HG03095 (cell line): ENCODE measurements around the gene MYBPHL.
"Not testable (repeated sequence)": the region's sequence is repeated elsewhere in the genome, so short reads cannot be mapped to it uniquely, and the experiment has no call there.

Source experiments
- ATAC-seq: cut with Tn5 transposase; IDR thresholded peaks from one replicate; pipeline ENCODE4 v1.9.1; 2021; ENCODE audit warnings: moderate library complexity; ENCODE audit not compliant: unreplicated experiment

The MYBPHL gene

GRCh38 chr1:109307274-109308021 is 637 bp upstream of the MYBPHL start:
- ATAC-seq, result no peak

GRCh38 chr1:109305991-109306390 is 820 bp downstream of the MYBPHL start:
- ATAC-seq, result not testable (repeated sequence)

GRCh38 chr1:109304226-109304920 is 2.4 kb downstream of the MYBPHL start:
- ATAC-seq, result no peak

GRCh38 chr1:109301874-109302273 is 4.9 kb downstream of the MYBPHL start:
- ATAC-seq, result no peak

DNA sequence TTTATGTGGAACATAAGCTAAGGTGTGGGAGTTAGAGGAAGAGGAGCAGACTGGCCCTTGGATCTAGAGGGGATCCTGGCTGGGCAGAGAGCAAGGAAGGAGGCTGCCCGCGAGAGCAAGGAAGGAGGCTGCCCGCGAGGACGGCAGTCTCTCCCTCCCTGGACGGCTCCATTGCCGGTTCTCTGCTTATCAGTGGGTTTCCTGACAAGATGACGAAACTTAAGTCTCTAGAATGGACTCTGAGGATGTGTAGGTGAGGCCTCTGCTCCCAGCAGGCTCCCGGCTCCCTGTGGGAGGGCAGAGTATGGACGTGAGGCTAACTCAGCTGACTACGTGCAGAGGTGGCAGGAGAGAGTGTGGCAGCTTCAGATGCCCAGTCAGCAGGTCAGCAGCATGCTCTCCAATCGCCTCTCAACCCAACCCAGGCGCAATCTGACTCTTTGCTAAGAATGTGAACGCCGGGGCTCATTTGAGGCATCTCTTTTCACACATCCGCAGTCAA is 6.1 kb downstream of the MYBPHL start:
- no peak for ATAC-seq

GRCh38 chr1:109299558-109300343 is 7.1 kb downstream of the MYBPHL start:
- no peak for ATAC-seq

- ATAC-seq, result no peak
Observed at GRCh38 chr1:109298666-109299557, 7.9 kb downstream of the MYBPHL start.

DNA sequence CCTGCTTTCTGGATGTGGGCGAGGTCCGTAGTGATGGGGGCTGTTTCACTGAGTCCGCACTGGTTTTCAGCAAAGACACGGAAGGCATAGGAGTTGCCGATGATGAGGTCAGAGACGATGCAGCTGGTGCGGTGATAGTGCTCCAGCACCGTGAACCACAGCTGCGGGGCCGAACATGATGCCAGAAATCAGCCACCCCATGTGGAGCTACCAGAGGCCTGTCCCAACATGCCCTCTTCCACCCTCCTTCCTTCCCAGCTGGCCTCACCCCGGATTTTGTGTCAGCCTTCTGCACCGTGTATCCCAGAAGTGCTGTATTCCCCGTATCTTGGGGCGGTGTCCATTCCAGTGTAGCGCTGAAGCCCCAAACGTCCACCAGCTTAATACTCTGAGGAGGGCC is 10.0 kb downstream of the MYBPHL start:
- no peak for ATAC-seq

GRCh38 chr1:109295712-109296415 is 10.9 kb downstream of the MYBPHL start:
- no peak for ATAC-seq

- no peak for ATAC-seq
Observed at GRCh38 chr1:109294481-109294880, 12.3 kb downstream of the MYBPHL start.

DNA sequence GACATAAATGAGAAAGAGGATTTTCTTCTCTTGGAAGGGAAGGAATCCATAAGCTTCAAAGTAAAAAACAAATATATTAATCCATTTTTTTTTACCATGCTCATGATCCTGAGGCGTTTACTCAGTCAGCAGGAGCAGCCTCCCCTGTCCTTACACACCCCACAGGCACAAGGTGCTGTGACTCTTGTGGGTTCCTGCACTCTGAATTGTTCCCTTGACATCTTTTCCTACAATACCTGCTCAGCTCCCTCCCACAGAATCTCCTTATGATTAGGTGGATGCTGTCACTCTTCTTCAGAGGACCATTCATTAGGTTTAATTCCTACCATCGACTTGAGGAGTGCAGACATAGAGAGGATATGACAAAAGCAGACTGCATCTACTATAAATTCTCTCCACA is 13.8 kb downstream of the MYBPHL start:
- no peak for ATAC-seq

GRCh38 chr1:109292364-109292763 is 14.4 kb downstream of the MYBPHL start:
- ATAC-seq, result no peak

- ATAC-seq, result no peak
Observed at GRCh38 chr1:109290998-109291397, 15.8 kb downstream of the MYBPHL start.

- ATAC-seq, result no peak
Observed at GRCh38 chr1:109290137-109290536, 16.7 kb downstream of the MYBPHL start.

- ATAC-seq, result not testable (repeated sequence)
Observed at GRCh38 chr1:109286762-109287161, 20.0 kb downstream of the MYBPHL start.

GRCh38 chr1:109283748-109284600 is 22.8 kb downstream of the MYBPHL start:
- peak; percentile 22 for ATAC-seq

DNA sequence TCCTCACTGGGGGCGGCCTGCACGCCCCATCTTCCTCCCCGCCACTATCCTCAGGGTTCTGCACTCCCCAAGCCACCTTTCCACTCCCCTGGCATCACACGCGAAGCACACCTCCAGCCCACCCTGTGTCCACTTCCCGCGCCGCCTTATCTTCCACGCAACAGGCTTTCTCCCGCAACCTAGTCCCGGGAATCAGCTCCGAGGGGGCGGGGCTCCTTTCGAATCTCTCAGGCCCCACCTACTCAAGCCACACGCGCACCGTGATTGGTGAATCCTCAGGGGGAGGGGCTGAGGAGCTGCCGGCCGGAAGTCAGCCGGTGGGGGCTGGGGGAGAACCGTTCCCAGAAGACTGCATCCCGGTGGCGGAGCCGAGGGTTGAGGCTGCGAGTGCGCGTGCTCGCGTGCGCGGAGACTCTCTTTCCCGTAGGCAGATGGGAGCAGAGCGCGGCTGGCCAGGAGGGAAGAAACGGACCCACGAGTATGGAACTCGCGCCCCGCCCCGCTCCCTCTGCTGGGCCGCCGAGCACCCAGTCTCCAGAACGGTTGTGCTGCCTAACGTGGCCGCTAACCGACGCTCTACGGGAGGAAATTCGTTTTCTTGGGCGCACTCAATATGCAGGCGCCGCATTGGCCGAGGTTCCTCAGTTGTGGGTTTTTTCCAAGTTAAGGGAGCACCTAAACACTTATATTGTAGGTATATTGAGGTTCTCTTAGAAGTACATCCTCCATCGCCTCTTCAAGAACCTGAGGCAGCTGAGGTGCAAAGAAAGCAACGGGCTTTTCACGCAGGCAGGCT is 23.7 kb downstream of the MYBPHL start, which contains the start of gene PSRC1:
TSS of gene PSRC1 (minus strand) at position 194 of the 796 bp plus-strand sequence.
- peak; percentile 97 for ATAC-seq

GRCh38 chr1:109282497-109282951 is 24.3 kb downstream of the MYBPHL start:
- ATAC-seq, result no peak
